B cell (primary cell): ENCODE measurements around the gene TRPC6. TPM values are rescaled to one million over a fixed set of nuclear protein-coding genes. Genes with fewer than 3 reads are reported as not detected.

ENCODE experiments used
- ATAC-seq: fragments of 200-7000 bp; cut with Tn5 transposase; one replicate; pipeline ENCODE4 v1.10.0; 2021; ENCODE audit warnings: low read depth, mild to moderate bottlenecking, moderate number of reproducible peaks, moderate library complexity
- CTCF ChIA-PET: fragments of 350-600 bp; sonication (Branson Sonifier 250); formaldehyde crosslinking; loops from one replicate; lab custom pipeline; 2021; ENCODE audit warnings: antibody characterized with exemption, inconsistent platforms; lab: Charles Lee
- POLR2A ChIA-PET: fragments of 350-600 bp; sonication (Branson Sonifier 250); formaldehyde crosslinking; loops from one replicate; lab custom pipeline; 2021; ENCODE audit warnings: antibody characterized with exemption; lab: Charles Lee
- DNase-seq: peaks from one replicate; pipeline ENCODE4 v3.0.0; 2013
- H2AFZ ChIP-seq: 2 replicates; pipeline ENCODE4 v1.6.1; 2012; ENCODE audit warnings: mild to moderate bottlenecking, low read depth, low read length; ENCODE audit not compliant: insufficient read depth, poor library complexity, severe bottlenecking
- H3K27ac ChIP-seq, 2 donors: 1 replicate in 1 of 2; 2 replicates in 1 of 2; pipeline ENCODE4 v1.5.1; 2012 to 2013; ENCODE audit warnings: low read length in 2 of 2, mild to moderate bottlenecking in 2 of 2, moderate library complexity in 1 of 2
- H3K27me3 ChIP-seq, 4 experiments: fragments of 200-600 bp in 1 of 4; sonication (generic) in 1 of 4; replicated peaks in 1 of 4; 1 replicate in 2 of 4; 2 replicates in 2 of 4; pipeline versions ENCODE4 v1.6.1 to v1.7.0; 2013 to 2016; ENCODE audit warnings: low read length in 3 of 4, mild to moderate bottlenecking in 2 of 4, mixed read lengths in 1 of 4, moderate library complexity in 1 of 4; ENCODE audit not compliant: insufficient read depth in 4 of 4, control insufficient read depth in 3 of 4; ENCODE audit errors: control extremely low read depth in 1 of 4
- H3K36me3 ChIP-seq, 2 experiments: replicated peaks in 1 of 2; 1 replicate in 1 of 2; 2 replicates in 1 of 2; pipeline versions ENCODE4 v1.6.1 to v1.7.1; 2013; ENCODE audit warnings: low read length in 1 of 2; ENCODE audit not compliant: insufficient read depth in 2 of 2, control insufficient read depth in 1 of 2; ENCODE audit errors: control extremely low read depth in 1 of 2, extremely low read depth in 1 of 2
- H3K4me1 ChIP-seq, 2 donors: fragments of 200-600 bp in 1 of 2; sonication (generic) in 1 of 2; 1 replicate in 1 of 2; 2 replicates in 1 of 2; pipeline versions ENCODE4 v1.5.1 to v1.6.1; 2013 to 2017; ENCODE audit warnings: low read length in 2 of 2; ENCODE audit not compliant: control insufficient read depth in 2 of 2, insufficient read depth in 2 of 2
- H3K4me2 ChIP-seq: replicated peaks from 2 replicates; pipeline ENCODE3; 2012; ENCODE audit warnings: mild to moderate bottlenecking, low read depth, low read length; ENCODE audit not compliant: poor library complexity, severe bottlenecking
- H3K4me3 ChIP-seq, 5 experiments: fragments of 200-600 bp in 1 of 5; sonication (generic) in 1 of 5; 1 replicate in 3 of 5; 2 replicates in 2 of 5; pipeline versions ENCODE4 v1.5.1 to v1.7.0; 2011 to 2016; ENCODE audit warnings: low read length in 4 of 5, mild to moderate bottlenecking in 4 of 5, low read depth in 2 of 5, control low read depth in 1 of 5, moderate library complexity in 1 of 5; ENCODE audit not compliant: insufficient read depth in 1 of 5; ENCODE audit errors: control extremely low read depth in 1 of 5, extremely low read depth in 1 of 5
- H3K79me2 ChIP-seq: fragments of 200-600 bp; sonication (generic); one replicate; pipeline ENCODE4 v1.6.0; 2016; ENCODE audit warnings: low read length; ENCODE audit not compliant: control insufficient read depth, insufficient read depth
- H3K9ac ChIP-seq: fragments of 200-600 bp; sonication (generic); 2 replicates; pipeline ENCODE4 v1.6.1; 2017; ENCODE audit warnings: mild to moderate bottlenecking, low read length, moderate library complexity
- H3K9me3 ChIP-seq, 3 donors: one replicate each; pipeline versions ENCODE4 v1.6.1 to v1.7.1; 2013; ENCODE audit warnings: low read length in 2 of 3; ENCODE audit not compliant: control insufficient read depth in 2 of 3, insufficient read depth in 1 of 3; ENCODE audit errors: control extremely low read depth in 1 of 3
- H4K20me1 ChIP-seq: 2 replicates; pipeline ENCODE4 v1.6.0; 2012; ENCODE audit warnings: mild to moderate bottlenecking, low read length; ENCODE audit not compliant: insufficient read depth, control insufficient read depth, poor library complexity, severe bottlenecking
- H3K27ac Mint-ChIP-seq: one replicate; pipeline ENCODE4 v1.8.0; 2021; ENCODE audit warnings: mixed read lengths
- H3K27me3 Mint-ChIP-seq: one replicate; pipeline ENCODE4 v1.8.0; 2021; ENCODE audit warnings: mixed read lengths
- H3K4me1 Mint-ChIP-seq: one replicate; pipeline ENCODE4 v1.8.0; 2021; ENCODE audit warnings: mixed read lengths
- H3K4me3 Mint-ChIP-seq: one replicate; pipeline ENCODE4 v1.8.0; 2021; ENCODE audit warnings: mixed read lengths
- H3K9me3 Mint-ChIP-seq: one replicate; pipeline ENCODE4 v1.8.0; 2022; ENCODE audit warnings: mixed read lengths; ENCODE audit not compliant: insufficient read depth
- CTCF ChIP-seq: fragments of 200-600 bp; IDR thresholded peaks from one replicate; pipeline ENCODE4 v1.8.0; 2022; ENCODE audit warnings: antibody characterized with exemption, mild to moderate bottlenecking
- EZH2 ChIP-seq: IDR thresholded peaks from 2 replicates; pipeline ENCODE4 v1.6.1; 2012; ENCODE audit warnings: borderline replicate concordance, low read depth, mild to moderate bottlenecking, moderate library complexity, low read length; ENCODE audit not compliant: insufficient read depth, poor library complexity, severe bottlenecking
- WGBS: methylation state at CpG from one replicate; pipeline ENCODE4 v1.1.5; 2013; ENCODE audit warnings: missing lambda C conversion rate; ENCODE audit not compliant: insufficient coverage; 5-methylcytosine and 5-hydroxymethylcytosine counted together
- intact Hi-C: fragments of 100-400 bp; cut with micrococcal nuclease; formaldehyde crosslinking; loops from one replicate; pipeline ENCODE4 v1.10.0; 2022
- polyA plus RNA-seq: library from polyadenylated mRNA; depleted of rRNA; stranded (reverse); fragments of >200 nt; gene quantifications from 2 replicates; pipeline ENCODE4 v1.2.3, GENCODE V29; 2012
- total RNA-seq, 2 donors: library from RNA; stranded (reverse); fragments of 120-200 nt in 1 of 2; gene quantifications; 1 replicate in 1 of 2; 2 replicates in 1 of 2; pipeline versions ENCODE4 v1.2.3 to v1.2.4, GENCODE V29; 2013 to 2022

TRPC6 gene
- total and polyA plus RNA-seq, 2 donors (not counting 1 experiment from before 2014, with no cell fraction given): 0.01 TPM; not detected in 1

GRCh38 chr11:101612481-101612880, 28.7 kb upstream of the TRPC6 start:
- H3K36me3 ChIP-seq: no peaks in the 10 kb centered on the region
- no peaks in the 10 kb centered on the region for H3K9me3 ChIP-seq
- H3K27me3 ChIP-seq: no peaks in the 10 kb centered on the region
- TF ChIP-seq CTCF: no peak
- TF ChIP-seq EZH2: no peak
- H3K9ac ChIP-seq: no peak overlapping the region
- WGBS: 50% methylated on average over 1 of the region's 1 CpG
- H3K4me1 ChIP-seq: no peaks in the 10 kb centered on the region
- Mint-ChIP-seq H3K9me3 (no peaks in the 10 kb centered on the region), H3K27me3 (no peaks in the 10 kb centered on the region), H3K4me3 (no peak overlapping the region), H3K27ac (no peak overlapping the region), H3K4me1 (no peaks in the 10 kb centered on the region)
- H4K20me1 ChIP-seq: no peaks in the 10 kb centered on the region
- H3K4me3 ChIP-seq: no peak overlapping the region
- CTCF ChIA-PET: no interaction called here
- H3K27ac ChIP-seq: no peak overlapping the region
- no peak overlapping the region for H3K4me2 ChIP-seq
- no peaks in the 10 kb centered on the region for H3K79me2 ChIP-seq
- DNase-seq (no peak), ATAC-seq (no peak)
- H2AFZ ChIP-seq: no peak overlapping the region
- intact Hi-C loops: no loop called here
- POLR2A ChIA-PET: no interaction called here

GRCh38 chr11:101600924-101601323, 17.1 kb upstream of the TRPC6 start:
- DNase-seq (no peak), ATAC-seq (no peak)
- Histone ChIP-seq H3K36me3 (no peaks in the 10 kb centered on the region), H3K79me2 (no peaks in the 10 kb centered on the region), H2AFZ (no peak overlapping the region), H3K9ac (no peak overlapping the region), H3K4me1 (no peaks in the 10 kb centered on the region), H3K27me3 (no peaks in the 10 kb centered on the region), H4K20me1 (no peaks in the 10 kb centered on the region), H3K4me2 (no peak overlapping the region), H3K4me3 (no peak overlapping the region), H3K27ac (no peak overlapping the region), H3K9me3 (no peaks in the 10 kb centered on the region)
- Mint-ChIP-seq H3K4me3 (no peak overlapping the region), H3K27ac (no peak overlapping the region), H3K4me1 (no peaks in the 10 kb centered on the region), H3K27me3 (no peaks in the 10 kb centered on the region), H3K9me3 (no peaks in the 10 kb centered on the region)
- no CpG with 5 or more reads among the region's 3 CpGs for WGBS
- intact Hi-C loops: no loop called here
- TF ChIP-seq EZH2 (no peak), CTCF (no peak)
- CTCF ChIA-PET: interaction anchor here (0.7 kb wide), 1 partner anchor 94 kb away, joined by 3 read pairs; no protein-coding TSS in a partner anchor
- POLR2A ChIA-PET: no interaction called here
